GM21825 (cell line): Measurements from ENCODE around the gene TOMM5.
"Not testable (repeated sequence)": the region's sequence is repeated elsewhere in the genome, so short reads cannot be mapped to it uniquely, and the experiment has no call there.

ENCODE experiments used
- ATAC-seq: cut with Tn5 transposase; IDR thresholded peaks from one replicate; pipeline ENCODE4 v1.9.1; 2021; ENCODE audit warnings: mild to moderate bottlenecking, moderate library complexity; ENCODE audit not compliant: unreplicated experiment

TOMM5 gene

DNA sequence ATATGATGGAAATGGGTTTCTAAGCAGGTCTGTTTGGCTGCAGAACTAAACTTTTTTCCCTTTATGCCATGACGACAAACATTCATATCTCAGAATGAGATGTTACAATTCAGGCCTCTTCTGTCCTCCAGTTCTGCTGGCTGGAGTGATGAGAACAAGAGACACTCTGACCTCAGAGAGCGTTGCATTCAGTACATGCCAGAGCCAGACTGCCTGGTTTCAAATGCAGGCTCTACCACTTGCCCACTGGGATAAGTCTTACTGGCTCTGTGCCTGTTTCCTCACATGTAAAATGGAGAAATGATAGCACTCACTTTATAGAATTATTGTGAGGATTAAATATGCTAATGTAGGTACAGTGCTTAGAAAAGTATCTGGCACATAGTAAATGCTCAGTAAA is 24.8 kb upstream of the TOMM5 start:
- ATAC-seq: no peak

DNA sequence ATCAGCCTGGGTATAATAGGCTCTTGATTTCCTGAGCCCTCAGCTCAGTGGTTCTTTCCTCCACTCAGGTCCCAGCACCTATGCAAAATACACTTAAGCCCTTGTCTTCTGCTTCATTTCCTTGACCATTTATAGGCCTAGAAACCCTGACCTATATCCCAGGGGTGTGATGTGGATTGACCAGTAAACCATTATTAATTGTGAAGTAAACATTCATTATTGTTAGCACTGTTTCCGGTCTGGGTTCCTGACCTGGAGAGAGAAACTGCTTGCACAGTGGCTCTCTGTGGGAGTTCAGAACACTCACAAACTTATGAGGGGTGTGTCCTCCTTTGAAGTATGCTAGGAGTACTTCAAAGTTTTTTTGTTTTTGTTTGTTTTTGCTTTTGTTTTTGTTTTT is 19.6 kb upstream of the TOMM5 start:
- ATAC-seq: no peak

DNA sequence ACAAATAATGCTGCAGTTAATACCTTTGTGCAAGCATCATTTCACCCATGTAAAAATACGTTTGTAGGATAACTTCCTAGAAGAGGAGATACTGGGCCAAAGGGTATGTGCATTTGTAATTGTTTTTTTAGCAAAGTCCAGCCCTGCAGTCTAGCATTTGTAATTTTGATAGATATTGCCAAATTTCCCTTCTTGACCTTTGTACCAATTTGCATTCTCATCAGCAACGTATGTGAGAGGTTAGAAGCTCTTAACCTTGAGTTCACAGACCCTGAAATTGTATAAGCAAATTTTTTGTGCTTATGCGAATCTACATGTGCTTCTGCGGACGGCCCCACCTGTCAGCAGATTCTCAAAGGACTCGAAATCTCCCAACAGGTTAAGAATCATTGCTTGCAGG is 18.6 kb upstream of the TOMM5 start:
- no peak for ATAC-seq

DNA sequence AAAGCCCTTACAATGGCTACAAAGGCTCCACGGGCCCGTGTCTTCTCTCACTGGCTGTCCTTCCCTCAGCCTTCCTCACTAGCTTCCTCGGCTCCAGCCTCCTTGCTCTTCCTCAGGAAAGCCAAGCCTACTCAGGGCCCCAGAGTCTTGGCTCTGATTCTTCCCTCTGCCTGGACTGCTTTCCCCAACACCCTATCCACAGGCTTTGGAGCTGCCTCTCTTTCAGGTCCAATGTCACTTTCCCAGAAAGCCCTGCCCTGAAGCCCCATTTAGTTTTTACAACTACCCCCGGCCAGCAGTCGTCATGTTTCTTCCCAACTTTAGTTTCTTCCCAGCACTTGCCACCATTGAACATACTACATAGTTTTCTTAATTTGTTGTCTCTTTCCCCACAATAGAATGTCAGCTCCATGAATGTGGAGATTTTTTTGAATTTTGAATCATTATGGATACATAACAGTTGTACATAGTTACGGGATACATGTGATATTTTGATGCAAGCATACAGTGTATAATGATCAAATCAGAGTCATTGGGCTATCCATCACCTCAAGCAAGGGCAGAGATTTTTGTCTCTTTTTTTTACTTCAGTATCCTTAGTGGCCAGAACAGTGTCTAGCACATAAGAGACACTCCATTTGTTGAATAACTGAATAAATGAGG is 17.5 kb upstream of the TOMM5 start:
- ATAC-seq: no peak

DNA sequence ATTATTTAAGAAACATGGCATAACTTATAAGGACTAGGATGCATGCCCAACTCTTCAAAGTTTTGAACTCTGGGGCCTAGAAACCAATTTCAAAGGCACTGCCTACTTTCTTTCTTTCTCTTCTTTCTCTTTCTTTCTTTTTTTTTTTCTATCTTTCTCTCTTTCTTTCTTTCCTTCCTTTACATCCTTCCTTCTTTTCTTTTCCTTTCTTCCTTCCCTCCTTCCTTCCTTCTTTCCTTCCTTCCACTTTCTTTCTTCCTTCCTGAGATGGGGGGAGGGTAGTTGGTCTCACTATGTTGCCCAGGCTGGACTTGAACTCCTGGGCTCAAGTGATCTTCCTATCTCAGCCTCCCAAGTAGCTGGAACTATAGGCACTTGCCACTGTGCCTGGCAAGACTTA is 15.9 kb upstream of the TOMM5 start:
- no peak for ATAC-seq

DNA sequence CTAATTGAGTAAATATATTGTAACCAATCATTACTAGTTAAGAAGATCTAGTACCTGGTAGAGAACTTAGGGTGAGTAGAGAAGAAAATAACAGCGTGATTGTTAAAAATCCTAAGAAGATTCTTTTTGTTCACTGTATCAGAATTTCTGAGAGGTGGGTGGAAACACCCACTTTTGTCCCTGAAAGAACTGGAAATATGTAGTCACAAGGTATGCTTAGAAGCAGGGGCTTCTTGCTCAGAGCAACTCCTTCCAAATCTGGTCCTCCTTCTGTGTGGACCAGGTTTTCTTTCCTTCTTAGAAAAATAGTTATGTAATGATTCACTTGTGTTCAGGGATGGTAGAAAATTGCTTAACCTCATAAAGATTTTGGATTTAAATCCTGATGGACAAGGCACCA is 11.9 kb upstream of the TOMM5 start:
- no peak for ATAC-seq

DNA sequence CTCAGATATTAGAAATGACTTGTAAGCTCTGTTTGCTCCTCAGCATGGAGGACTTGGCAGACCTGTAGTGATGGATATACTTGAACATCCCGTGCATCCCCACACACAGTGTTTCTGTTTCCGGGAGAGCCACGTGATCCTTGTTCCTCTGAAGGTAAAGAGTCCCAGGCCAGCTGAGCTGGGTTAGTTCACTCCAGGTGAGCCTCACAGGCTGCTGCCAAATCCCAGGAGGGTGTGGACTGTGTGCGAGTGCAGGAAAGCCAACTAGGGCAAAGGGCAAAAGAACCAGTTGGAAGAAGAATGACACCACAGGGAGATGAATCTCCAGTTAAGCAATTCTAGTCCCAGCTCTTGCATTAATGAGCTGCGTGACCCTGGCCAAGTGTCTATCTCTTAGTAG is 10.4 kb upstream of the TOMM5 start:
- ATAC-seq: no peak

DNA sequence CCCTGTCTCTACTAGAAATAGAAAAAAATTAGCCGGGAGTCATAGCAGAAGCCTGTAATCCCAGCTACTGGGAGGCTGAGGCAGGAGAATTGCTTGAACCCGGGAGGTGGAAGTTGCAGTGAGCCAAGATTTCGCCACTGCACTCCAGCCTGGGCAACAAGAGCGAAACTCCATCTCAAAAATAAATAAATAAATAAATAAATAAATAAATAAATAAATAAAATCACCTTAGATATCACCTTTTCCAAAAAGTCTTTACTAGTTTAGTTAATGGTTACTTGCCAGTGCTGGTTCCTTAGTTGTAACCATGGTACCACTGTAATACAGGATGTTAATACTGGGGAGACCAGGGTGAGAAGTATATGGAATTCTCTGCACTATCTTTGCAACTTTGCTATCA is 9.7 kb upstream of the TOMM5 start:
- not testable (repeated sequence) for ATAC-seq

DNA sequence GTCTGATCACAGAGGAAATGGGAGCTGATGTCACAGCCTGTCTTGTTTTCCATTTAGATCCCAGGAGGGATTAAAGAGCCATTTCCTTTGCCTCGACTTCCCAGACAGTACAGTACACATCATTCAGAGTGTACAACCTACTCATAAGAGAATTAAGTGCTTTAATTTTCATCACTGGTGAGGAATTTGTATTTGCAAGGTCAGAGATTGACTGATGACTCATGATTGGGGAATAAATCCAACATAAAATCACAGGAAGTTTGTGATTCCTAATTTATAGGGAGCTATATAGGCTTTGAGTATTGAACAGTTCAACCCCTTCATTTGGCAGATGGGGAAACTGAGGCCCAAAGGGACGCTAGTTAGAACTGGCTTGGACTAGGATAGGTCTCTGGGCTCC is 4.1 kb upstream of the TOMM5 start:
- ATAC-seq: no peak

DNA sequence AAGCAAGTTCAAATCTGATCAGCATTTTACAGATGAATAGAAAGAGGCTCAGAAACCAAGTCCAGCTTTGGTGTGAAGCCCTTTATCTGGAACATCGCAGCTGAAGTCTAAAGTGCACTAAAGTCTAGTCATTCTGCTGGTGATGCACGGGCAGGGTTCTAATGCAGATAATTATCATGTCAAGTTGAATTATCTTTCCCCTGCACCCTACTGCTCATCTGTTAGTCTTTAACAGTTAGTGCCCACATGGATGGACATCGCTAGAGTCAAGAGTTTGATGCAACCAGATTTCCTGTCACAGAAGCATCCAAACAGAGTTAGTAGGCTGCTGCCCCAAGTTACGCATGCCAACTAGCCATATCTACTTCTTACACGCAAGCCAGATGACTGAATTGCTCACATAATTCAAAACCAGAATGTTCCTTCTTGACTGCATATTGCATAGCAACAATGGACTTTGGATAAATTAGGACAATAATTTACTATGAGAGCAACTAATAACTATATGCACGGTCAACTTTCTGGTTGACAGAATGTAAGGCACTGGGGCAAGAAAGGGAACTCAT is 1.6 kb upstream of the TOMM5 start:
- no peak for ATAC-seq

DNA sequence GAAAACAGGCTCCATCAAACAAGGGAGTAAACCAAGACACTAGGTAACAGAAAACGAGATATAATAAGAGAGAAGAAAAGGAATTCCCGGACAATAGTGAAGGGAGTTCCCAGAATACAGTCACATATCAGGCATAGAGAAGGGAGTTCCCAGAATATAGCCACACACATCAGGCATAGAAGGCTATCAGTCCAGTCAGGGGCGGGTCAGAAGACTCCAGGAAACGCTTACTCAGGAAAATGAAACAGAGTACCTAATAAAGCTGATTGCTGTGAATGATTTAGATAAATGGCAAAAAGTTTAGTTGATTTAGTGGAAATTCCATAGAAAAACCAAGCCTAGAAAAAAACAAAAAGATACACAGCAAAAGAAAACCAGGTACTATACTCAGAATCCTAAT is 4.9 kb downstream of the TOMM5 start:
- no peak for ATAC-seq

DNA sequence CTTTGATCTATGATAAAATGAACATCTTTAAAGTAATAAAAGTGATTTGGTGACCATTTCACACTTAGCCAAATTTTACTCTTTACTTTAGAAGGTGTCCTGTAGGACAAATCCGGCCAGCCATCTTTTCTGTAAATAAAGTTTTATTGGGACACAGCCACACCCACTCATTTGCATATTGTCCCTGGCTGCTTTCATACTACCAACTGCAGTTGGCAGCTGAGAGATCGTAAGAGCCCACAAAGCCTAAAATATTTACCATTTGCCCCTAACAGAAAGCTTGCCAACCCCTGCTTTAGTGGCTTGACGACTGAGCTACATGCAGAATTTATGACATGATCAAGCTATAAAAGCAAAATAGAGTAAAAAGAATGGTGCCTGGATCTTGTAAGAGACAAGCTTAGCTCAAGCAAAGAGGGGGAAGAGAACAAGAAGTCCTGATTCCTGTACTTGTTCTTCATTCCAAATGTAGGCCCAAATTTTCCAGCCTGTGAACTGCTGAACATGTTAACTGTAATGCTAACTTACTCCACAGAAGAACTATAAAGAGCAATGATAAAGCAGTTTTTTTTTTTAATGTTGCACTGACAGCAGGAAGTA is 8.8 kb downstream of the TOMM5 start:
- ATAC-seq: no peak

DNA sequence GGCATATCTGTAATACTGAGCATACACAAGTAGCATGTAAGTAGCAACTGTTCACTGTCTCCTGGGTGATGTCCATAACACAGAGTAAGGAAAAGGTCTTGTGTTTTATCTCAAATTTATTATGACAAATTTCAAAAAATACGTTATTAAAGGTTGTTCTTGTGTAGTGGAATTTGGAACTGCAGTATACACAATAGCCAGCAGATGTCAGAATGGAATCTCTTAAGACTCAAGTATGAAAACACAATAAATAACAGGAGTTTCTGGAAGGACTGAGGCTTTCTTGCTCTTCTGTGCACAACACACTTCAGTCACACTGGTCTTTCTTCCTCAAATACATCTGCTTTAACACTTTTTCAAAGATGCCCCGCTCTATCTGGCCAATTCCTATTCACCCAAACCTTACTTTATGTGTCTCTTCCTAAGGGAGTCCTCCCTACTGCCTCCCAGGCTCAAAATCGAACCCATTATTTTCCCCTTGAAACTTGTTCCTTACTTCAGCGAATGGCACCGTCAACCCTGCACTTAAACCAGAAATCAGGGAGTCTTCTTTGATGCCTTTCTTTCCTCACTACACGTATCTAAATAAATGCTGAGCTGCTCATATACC is 9.7 kb downstream of the TOMM5 start:
- ATAC-seq: no peak

DNA sequence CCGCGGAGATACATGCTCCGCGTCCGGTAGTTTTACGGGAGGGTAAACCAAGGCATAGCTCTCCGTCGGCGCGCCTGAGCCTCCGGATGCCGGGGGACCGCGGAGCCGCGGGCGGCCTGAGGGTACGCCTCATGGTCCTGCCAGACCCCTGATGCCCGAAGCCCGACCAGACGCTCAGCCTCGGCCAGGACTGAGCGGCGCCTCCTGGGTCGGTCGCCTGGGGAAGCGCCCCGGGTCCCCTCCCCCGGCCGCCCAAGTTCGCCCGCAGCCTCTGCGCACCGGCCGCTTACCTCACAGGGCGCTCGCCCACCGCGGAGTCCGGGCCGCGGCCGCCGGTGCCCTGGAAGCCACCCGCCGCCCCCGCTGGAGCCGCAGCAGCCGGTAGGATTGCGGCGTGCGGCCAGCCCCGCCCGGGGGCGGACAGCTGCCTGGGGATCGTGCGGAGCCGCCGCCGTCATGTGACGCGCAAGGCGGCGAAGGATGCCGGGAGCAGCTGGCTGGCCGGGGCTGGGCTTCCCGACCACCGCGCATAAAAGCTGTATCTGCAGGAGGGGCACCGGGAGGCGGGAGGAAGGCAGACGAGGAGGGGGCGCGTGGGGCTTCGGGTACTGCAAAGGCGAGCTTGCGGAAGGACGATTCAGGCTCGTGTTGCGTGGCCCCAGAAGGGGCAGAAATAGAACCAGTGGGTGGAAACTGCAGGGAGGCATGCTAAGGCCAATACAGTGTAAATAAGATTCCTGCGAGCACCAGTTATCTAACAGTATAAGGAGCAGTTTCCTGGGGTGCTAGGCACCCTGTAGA is 16.3 kb downstream of the TOMM5 start, which contains the start of gene FBXO10:
Gene FBXO10, minus strand, starts transcription at position 460 of the 801 bp plus-strand sequence. CDS start 34,612 bp downstream, outside the sequence.
- ATAC-seq: peak; percentile 80

DNA sequence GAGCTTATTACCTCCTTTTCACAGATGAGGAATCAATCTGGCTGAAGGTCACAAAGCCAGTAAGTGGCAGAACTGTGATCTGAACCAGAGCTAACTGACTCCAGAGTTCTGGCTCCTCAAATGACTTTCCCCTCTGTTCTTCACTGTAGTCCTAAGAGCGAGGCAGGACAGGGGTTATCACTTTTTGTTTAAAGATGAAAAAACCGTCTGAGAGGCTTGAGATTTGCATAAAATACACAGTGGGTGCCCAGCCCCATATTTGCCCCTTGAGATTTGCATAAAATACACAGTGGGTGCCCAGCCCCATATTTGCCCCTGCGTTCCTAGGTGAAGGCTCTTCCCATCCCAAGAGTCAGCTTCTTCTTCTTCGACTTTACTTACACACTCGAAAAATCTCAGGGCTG is 16.9 kb downstream of the TOMM5 start:
- ATAC-seq: peak; percentile 38

DNA sequence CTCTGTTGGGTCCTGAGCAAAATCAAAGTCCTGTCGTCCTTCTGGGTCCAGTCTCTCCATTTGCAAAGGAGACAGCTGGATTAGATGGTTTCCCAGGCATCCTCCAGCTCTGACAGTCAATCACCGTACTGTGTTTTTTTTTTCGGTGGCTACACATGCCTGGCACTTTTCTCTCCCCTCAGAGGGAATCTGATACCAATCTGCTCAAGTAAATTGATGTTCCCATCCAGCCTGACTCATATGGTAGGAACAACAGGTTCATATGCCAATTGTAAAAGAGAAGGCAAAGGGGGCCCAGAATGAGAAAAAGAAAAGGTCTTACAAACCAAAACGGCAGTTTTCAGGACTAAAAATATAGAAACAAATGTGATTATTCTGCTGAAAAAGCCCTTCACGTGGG is 17.4 kb downstream of the TOMM5 start:
- ATAC-seq: no peak

DNA sequence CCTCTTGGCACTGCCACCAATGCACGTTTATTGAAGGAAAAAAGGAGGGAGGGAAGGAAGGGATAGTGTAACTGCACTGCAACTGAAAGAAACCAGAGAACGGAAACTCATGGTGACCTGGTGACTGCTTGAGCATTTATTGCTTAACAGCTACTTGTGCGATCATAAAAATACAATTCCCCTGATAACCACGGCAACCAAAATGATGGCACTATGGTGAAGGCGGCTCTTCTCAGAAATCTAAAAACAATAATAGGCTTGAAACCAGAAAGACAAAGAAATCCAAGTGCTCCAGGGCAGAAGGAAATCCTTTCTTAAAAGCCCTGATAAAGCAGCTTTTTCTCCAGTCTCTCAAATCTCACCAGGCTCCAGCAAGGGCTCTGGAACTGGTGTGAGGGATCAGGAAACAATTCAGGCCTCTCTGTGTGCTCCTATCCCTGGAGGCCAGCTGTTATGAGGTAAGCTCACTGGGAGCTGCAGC is 18.1 kb downstream of the TOMM5 start:
- no peak for ATAC-seq

DNA sequence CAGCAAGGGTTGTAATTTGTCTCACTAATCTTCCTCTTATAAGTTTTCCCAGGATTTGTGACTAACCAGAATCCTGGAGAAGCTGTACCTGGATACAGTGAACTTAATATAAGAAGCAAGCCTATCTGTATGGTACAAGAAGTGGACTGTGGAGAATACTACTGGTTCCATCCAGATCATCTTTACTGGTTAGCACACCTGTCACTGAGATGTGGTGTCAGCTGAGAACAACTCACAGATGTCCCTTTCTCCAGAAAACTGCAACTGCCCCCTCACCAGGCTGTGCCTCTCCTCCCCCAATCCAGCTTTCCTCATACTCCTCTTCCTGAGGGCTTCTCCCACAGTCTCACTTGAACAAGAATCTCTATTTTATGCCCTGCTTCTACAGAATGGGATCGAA is 21.1 kb downstream of the TOMM5 start:
- ATAC-seq: no peak

DNA sequence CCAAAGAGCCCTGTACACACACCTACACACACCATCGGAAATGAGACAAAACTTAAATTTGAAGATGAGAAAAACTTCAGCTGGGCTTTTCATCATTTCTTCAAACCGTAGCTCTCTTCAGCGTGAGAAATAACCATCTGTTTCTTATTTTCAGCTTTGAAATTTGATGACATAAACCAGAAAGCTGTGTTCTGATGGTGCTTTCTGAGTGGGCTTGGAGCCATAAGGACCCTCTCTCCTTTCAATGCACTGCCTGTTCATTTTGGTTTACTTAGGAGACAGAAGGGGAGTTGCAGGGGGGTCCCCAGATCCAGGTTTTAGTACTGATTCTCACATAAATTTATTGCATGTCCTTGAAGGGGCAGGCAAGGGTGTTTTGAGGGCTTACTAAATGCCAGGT is 25.7 kb downstream of the TOMM5 start:
- no peak for ATAC-seq

DNA sequence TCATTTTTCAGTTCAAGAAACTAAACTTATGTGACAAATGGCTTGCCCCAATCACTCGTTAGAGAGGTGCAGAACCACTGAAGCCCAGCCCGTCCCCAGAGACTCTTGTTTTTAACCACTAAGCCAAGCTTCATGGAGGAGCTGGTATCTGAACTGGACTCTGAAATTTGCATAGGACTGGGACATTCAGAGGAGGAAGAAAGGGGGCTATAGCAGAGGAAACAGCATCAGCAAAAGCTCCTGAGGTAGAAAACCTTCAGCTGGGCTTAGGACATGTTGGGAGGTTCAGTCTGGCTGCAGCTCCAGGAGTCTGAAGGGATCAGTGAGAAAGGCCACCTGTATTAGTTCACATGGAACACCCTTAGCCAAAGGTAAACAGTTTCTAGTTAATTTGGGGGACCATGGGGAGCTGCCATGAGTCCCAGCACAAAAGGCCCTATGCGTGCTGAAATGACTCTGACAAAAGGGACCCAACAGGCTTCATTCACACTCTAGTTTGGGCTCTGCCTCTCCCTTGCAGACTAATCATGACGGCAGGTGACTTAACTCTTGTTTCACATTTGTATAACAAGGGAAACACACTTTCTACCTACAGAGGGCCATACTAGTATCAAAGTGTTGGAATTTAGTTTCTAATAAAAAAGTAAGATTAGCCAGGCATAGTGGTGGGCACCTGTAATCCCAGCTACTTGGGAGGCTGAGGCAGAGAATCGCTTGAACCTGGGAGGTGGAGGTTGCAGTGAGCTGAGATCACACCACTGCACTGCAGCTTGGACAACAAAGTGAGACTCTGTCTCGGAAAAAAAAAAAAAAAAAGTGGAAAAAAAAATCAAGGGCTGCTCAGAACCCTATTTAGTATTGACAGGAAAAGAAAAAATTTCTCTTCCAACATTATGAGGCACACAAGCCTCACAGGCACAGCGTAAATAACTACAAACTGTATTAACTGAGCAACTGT is 26.5 kb downstream of the TOMM5 start:
- peak; percentile 80 for ATAC-seq
